Cerebellar cortex (tissue), 1 donor: ENCODE measurements around the gene TP53BP2.
"Not testable (repeated sequence)": the region's sequence is repeated elsewhere in the genome, so short reads cannot be mapped to it uniquely, and the experiment has no call there.

Experiments used
- DNase-seq: peaks from one replicate; pipeline ENCODE4 v3.0.0-alpha.2; 2015; ENCODE audit warnings: low spot score

The TP53BP2 gene

GRCh38 chr1:223845810-223846682, at the start of gene TP53BP2:
TSS of gene TP53BP2 (minus strand) at chr1:223845947. CDS start at chr1:223845680, 267 bp downstream.
- DNase-seq: peak; percentile 79

- DNase-seq: not testable (repeated sequence)
These were observed 44.7 kb upstream of the TP53BP2 start for GRCh38 chr1:223890494-223890893.

- DNase-seq: peak; percentile 21
These were observed 43.6 kb upstream of the TP53BP2 start for GRCh38 chr1:223889319-223889718.

GRCh38 chr1:223887747-223888418, 42.1 kb upstream of the TP53BP2 start:
- peak; percentile 74 for DNase-seq

GRCh38 chr1:223886516-223886921, 40.8 kb upstream of the TP53BP2 start:
- peak; percentile 13 for DNase-seq

GRCh38 chr1:223885614-223886013, 39.9 kb upstream of the TP53BP2 start:
- no peak for DNase-seq

- no peak for DNase-seq
These were observed 33.0 kb upstream of the TP53BP2 start for GRCh38 chr1:223878598-223879325.

- no peak for DNase-seq
These were observed 32.1 kb upstream of the TP53BP2 start for GRCh38 chr1:223877804-223878203.

GRCh38 chr1:223876590-223876989, 30.8 kb upstream of the TP53BP2 start:
- DNase-seq: no peak

GRCh38 chr1:223873044-223873443, 27.3 kb upstream of the TP53BP2 start:
- no peak for DNase-seq

- no peak for DNase-seq
These were observed 26.7 kb upstream of the TP53BP2 start for GRCh38 chr1:223872308-223872901.

- DNase-seq: no peak
These were observed 25.1 kb upstream of the TP53BP2 start for GRCh38 chr1:223870617-223871574.

- DNase-seq: not testable (repeated sequence)
These were observed 19.0 kb upstream of the TP53BP2 start for GRCh38 chr1:223864599-223865368.

GRCh38 chr1:223864084-223864483, 18.3 kb upstream of the TP53BP2 start:
- DNase-seq: no peak

- DNase-seq: no peak
These were observed 16.2 kb upstream of the TP53BP2 start for GRCh38 chr1:223861904-223862303.

GRCh38 chr1:223860051-223860622, 14.4 kb upstream of the TP53BP2 start:
- peak; percentile 42 for DNase-seq

- DNase-seq: no peak
These were observed 13.3 kb upstream of the TP53BP2 start for GRCh38 chr1:223859058-223859457.

- DNase-seq: no peak
These were observed 10.6 kb upstream of the TP53BP2 start for GRCh38 chr1:223856386-223856785.

GRCh38 chr1:223853748-223854147, 8.0 kb upstream of the TP53BP2 start:
- DNase-seq: no peak

GRCh38 chr1:223853275-223853674, 7.5 kb upstream of the TP53BP2 start:
- no peak for DNase-seq
